Heart right ventricle (tissue), 16 donors: ENCODE results near the gene ADAMTS3. TPM values are rescaled to one million over a fixed set of nuclear protein-coding genes. Genes with fewer than 3 reads are reported as not detected.

ENCODE experiments used
- ATAC-seq, 8 donors: fragments of 200-7000 bp; cut with Tn5 transposase; one replicate each; pipeline ENCODE4 v1.9.1; 2020; ENCODE audit warnings: mild to moderate bottlenecking in 8 of 8, moderate library complexity in 8 of 8, moderate number of reproducible peaks in 1 of 8
- DNase-seq, 2 donors: peaks; one replicate each; pipeline ENCODE4 v3.0.0-alpha.2; 2020
- H3K27ac ChIP-seq, 10 donors: fragments of 200-600 bp; sonication (generic) in 2 of 10; one replicate each; pipeline versions ENCODE4 v1.5.0 to v1.8.0; 2020 to 2022; ENCODE audit warnings: mild to moderate bottlenecking in 3 of 10
- H3K27me3 ChIP-seq, 7 donors: fragments of 200-600 bp; one replicate each; pipeline ENCODE4 v1.8.0; 2021 to 2022; ENCODE audit warnings: mild to moderate bottlenecking in 2 of 7
- H3K36me3 ChIP-seq, 9 donors: fragments of 200-600 bp; sonication (generic) in 1 of 9; one replicate each; pipeline versions ENCODE4 v1.5.0 to v1.8.0; 2020 to 2022; ENCODE audit warnings: mild to moderate bottlenecking in 2 of 9
- H3K4me1 ChIP-seq, 9 donors: fragments of 200-600 bp; sonication (generic) in 1 of 9; one replicate each; pipeline versions ENCODE4 v1.5.0 to v1.8.0; 2020 to 2022; ENCODE audit warnings: mild to moderate bottlenecking in 4 of 9
- H3K4me3 ChIP-seq, 10 donors: fragments of 200-600 bp; sonication (generic) in 2 of 10; one replicate each; pipeline versions ENCODE4 v1.5.0 to v1.8.0; 2020 to 2022; ENCODE audit warnings: mild to moderate bottlenecking in 7 of 10, moderate library complexity in 2 of 10
- H3K9me3 ChIP-seq, 11 donors: fragments of 200-600 bp in 10 of 11; sonication (generic) in 2 of 11; one replicate each; pipeline versions ENCODE4 v1.5.0 to v1.8.0; 2013 to 2022; ENCODE audit warnings: mild to moderate bottlenecking in 2 of 11, control low read depth in 1 of 11, moderate library complexity in 1 of 11
- CTCF ChIP-seq, 9 donors: fragments of 200-600 bp; sonication (generic) in 2 of 9; IDR thresholded peaks; one replicate each; pipeline versions ENCODE4 v1.5.0 to v1.8.0; 2021 to 2022; ENCODE audit warnings: antibody characterized with exemption in 9 of 9, mild to moderate bottlenecking in 5 of 9, moderate library complexity in 1 of 9
- WGBS, 2 donors: extraction: QIAGEN DNeasy Blood & Tissue Kit; methylation state at CpG; one replicate each; pipeline ENCODE4 v1.1.7; 2013; ENCODE audit warnings: inconsistent platforms in 1 of 2; 5-methylcytosine and 5-hydroxymethylcytosine counted together
- intact Hi-C, 10 donors: fragments of 100-400 bp; cut with DNase I; formaldehyde crosslinking; loops; one replicate each; pipeline versions ENCODE4 v1.11.1 to v1.14.2; 2022
- polyA plus RNA-seq, 2 donors: library from polyadenylated mRNA; stranded (reverse); fragments of 200-250 nt; gene quantifications; one replicate each; pipeline ENCODE4 v1.2.3, GENCODE V29; 2013
- total RNA-seq, 10 donors: library from RNA; stranded (reverse); fragmentation: NEBNext Ultra II Directional in 3 of 10; extraction: Animal tissue kit (Norgen Biotek cat#: 25700) in 3 of 10; gene quantifications; one replicate each; pipeline versions ENCODE4 v1.2.1 to v1.2.4, GENCODE V29; 2021 to 2023
- donor health status: Arrhythmogenic right ventricular cardiomyopathy.
- donor health status: ischemic (EF 13 %, LVEDD 7.1; RV severe dilation, severe dysfunction).
- donor health status: healthy with polysubstance abuse.
- donor health status: DM: no; HTN: yes; CAD: no.
- donor health status: DM: no; HTN: no; CAD: no.
- donor health status: ischemic (EF 25% LVEDD 6.9; RV normal size, moderate dysfunction).
- donor health status: ischemic (EF 25% LVEDD 5.7; RV mildly dilated, moderate dysfunction).
- donor health status: healthy.
- donor health status: DM: yes; HTN: yes; CAD: no.
- donor health status: Ischemic cardiomyopathy.
- donor health status: ischemic (EF 35%, LVEDD 5.7; RV mildly dilated, moderate dysfunction).
- donor health status: nonischemic (EF 11% LVEDD 7.7; RV severe dilation, severe dysfunction).
- donor health status: DM: yes; HTN: yes; CAD: no.
- donor health status: PGD.
- donor health status: ischemic (EF 29% LVEDD 5.4; RV normal size, mild dysfunction).
- donor health status: nonischemic (EF 23%, LVEDD 6.1; RV moderate dilation, normal function).

ADAMTS3 gene
- total and polyA plus RNA-seq, 12 donors: 0.23 to 1.1 (median 0.54) TPM

GRCh38 chr4:72567036-72567435 is 2.0 kb downstream of the ADAMTS3 start:
- peaks cover 0 to 31% (median 0%) of the 10 kb centered on the region in 7 donors for H3K27me3 ChIP-seq
- DNase-seq (no peak), ATAC-seq (no peak)
- peaks cover 0 to 24% (median 8%) of the 10 kb centered on the region in 9 donors for H3K4me1 ChIP-seq
- TF ChIP-seq CTCF (IDR thresholded peaks at IDR 0.05): no peak
- no peaks in the 10 kb centered on the region for H3K36me3 ChIP-seq
- H3K4me3 ChIP-seq: peak overlapping the region in 1 of 10 donors; percentile 72
- intact Hi-C loops: loop anchor here in 1 of 10 donors (10.0 kb wide), 1 partner anchor 698 kb away; no protein-coding TSS in a partner anchor
- WGBS, 2 donors: 43 to 55% methylated on average over 1 of the region's 1 CpG
- no peaks in the 10 kb centered on the region for H3K9me3 ChIP-seq
- H3K27ac ChIP-seq: peak overlapping the region in 1 of 10 donors; percentile 73

GRCh38 chr4:72566464-72566972 is 2.5 kb downstream of the ADAMTS3 start:
- ATAC-seq: no peak
- TF ChIP-seq CTCF (IDR thresholded peaks at IDR 0.05): no peak
- no peaks in the 10 kb centered on the region for H3K9me3 ChIP-seq
- no peak overlapping the region for H3K4me3 ChIP-seq
- peaks cover 0 to 24% (median 8%) of the 10 kb centered on the region in 9 donors for H3K4me1 ChIP-seq
- no peaks in the 10 kb centered on the region for H3K36me3 ChIP-seq
- WGBS, 2 donors: 67 to 68% methylated on average over 2 of the region's 2 CpGs
- DNase-seq: no peak
- no peak overlapping the region for H3K27ac ChIP-seq
- peaks cover 0 to 31% (median 0%) of the 10 kb centered on the region in 7 donors for H3K27me3 ChIP-seq
- intact Hi-C loops: loop anchor here in 1 of 10 donors (10.0 kb wide), 1 partner anchor 698 kb away; no protein-coding TSS in a partner anchor

- peaks cover 0 to 24% (median 0%) of the 10 kb centered on the region in 7 donors for H3K27me3 ChIP-seq
- H3K4me1 ChIP-seq: peaks cover 0 to 24% (median 8%) of the 10 kb centered on the region in 9 donors
- ATAC-seq (no peak), DNase-seq (no peak)
- H3K9me3 ChIP-seq: peaks cover 0 to 2% (median 0%) of the 10 kb centered on the region in 11 donors
- no peaks in the 10 kb centered on the region for H3K36me3 ChIP-seq
- H3K4me3 ChIP-seq: no peak overlapping the region
- H3K27ac ChIP-seq: no peak overlapping the region
- TF ChIP-seq CTCF (IDR thresholded peaks at IDR 0.05): no peak
- 82 to 89% methylated on average over 2 of the region's 2 CpGs for WGBS, 2 donors
- intact Hi-C loops: loop anchor here in 1 of 10 donors (10.0 kb wide), 1 partner anchor 700 kb away; no protein-coding TSS in a partner anchor
These were observed 4.2 kb downstream of the ADAMTS3 start for GRCh38 chr4:72564789-72565188.

GRCh38 chr4:72564184-72564583 is 4.8 kb downstream of the ADAMTS3 start:
- 90 to 97% methylated on average over 1 of the region's 1 CpG for WGBS, 2 donors
- H3K36me3 ChIP-seq: no peaks in the 10 kb centered on the region
- ATAC-seq (no peak), DNase-seq (no peak)
- intact Hi-C loops: loop anchor here in 1 of 10 donors (10.0 kb wide), 1 partner anchor 701 kb away; no protein-coding TSS in a partner anchor
- no peak overlapping the region for H3K27ac ChIP-seq
- H3K4me3 ChIP-seq: no peak overlapping the region
- peaks cover 0 to 3% (median 0%) of the 10 kb centered on the region in 11 donors for H3K9me3 ChIP-seq
- H3K27me3 ChIP-seq: peaks cover 0 to 18% (median 0%) of the 10 kb centered on the region in 7 donors
- H3K4me1 ChIP-seq: peaks cover 0 to 21% (median 5%) of the 10 kb centered on the region in 9 donors
- no peak for TF ChIP-seq CTCF (IDR thresholded peaks at IDR 0.05)
